Measurements from ENCODE around the gene DPP7. TPM values are rescaled to one million over a fixed set of nuclear protein-coding genes. Genes with fewer than 3 reads are reported as not detected.

Gene DPP7
- total RNA-seq, 1 donor from 2014 or later = 66.6 TPM

DNA sequence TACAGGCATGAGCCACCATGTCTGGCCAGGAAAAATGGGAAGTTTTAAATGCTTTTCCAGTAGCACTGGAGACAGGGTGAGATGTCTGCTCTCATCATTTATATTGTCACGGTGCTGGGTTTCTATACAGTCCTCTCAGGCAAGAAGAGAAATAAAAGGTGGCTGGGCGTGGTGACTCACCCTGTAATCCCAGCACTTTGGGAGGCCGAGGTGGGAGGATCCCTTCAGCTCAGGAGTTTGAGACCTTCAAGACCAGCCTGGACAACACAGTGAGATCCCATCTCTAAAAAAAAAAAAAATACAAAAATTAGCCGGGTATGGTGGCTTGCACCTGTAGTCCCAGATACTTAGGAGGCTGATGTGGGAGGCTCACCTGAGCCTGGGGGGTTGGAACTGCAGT, 19.7 kb upstream of the DPP7 start:
- H3K27me3 ChIP-seq (ENCODE audit: control insufficient read depth, insufficient read depth, low read length) = peaks cover 17% of the 10 kb centered on the region
- DNase-seq (ENCODE audit: low read depth) (no peak), FAIRE-seq (no peak)
- no peak for TF ChIP-seq CTCF (IDR thresholded peaks at IDR 0.05; ENCODE audit: insufficient read depth, low read length, severe bottlenecking)
- no peak overlapping the region for H3K4me3 ChIP-seq (ENCODE audit: low read depth, low read length)
- no peaks in the 10 kb centered on the region for H3K36me3 ChIP-seq (ENCODE audit: control insufficient read depth, insufficient read depth, low read length)

GRCh38 chr9:137130176-137130755, 15.7 kb upstream of the DPP7 start:
- Histone ChIP-seq H3K27me3 (ENCODE audit: control insufficient read depth, insufficient read depth, low read length) (no peaks in the 10 kb centered on the region), H3K36me3 (ENCODE audit: control insufficient read depth, insufficient read depth, low read length) (no peaks in the 10 kb centered on the region), H3K4me3 (ENCODE audit: low read depth, low read length) (peak overlapping the region; percentile 83)
- TF ChIP-seq CTCF (IDR thresholded peaks at IDR 0.05; ENCODE audit: insufficient read depth, low read length, severe bottlenecking) = no peak
- no peak for FAIRE-seq
- DNase-seq (ENCODE audit: low read depth) = no peak

DNA sequence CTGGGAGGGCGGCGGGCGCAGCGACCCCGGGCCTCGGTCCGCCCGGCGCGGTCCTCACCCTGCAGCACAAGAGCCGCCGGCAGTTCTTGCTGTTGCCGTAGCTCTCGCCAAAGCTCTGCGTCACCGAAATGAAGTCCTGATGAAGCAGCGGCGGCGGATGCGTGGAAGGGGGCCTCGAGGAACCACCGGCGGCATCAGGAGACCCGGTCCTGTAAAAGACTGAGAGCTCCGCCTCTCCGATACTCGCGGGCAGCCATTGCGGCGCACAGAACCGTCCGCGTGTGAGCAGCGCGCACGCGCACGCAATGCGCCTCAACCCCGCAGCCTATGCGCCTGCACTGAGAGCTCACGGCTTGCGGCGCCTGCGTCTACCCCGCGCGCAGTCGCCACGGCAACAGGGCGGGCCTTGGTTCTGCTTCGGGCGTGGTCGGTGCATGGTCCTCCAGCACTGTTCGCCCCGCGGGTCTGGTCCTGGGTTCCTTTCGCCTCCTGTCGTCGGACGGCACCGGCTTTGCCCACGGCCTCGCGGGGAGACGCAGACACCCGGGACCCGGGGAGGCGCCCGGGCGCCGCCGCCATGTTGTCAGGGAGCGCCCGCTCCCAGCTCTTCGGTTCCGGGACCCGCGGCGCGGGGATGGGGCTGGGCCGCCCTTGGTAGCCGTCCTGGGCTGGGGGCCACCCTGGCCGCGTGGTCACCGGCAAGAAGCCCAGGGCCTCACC, 15.1 kb upstream of the DPP7 start:
- Histone ChIP-seq H3K36me3 (ENCODE audit: control insufficient read depth, insufficient read depth, low read length) (no peaks in the 10 kb centered on the region), H3K27me3 (ENCODE audit: control insufficient read depth, insufficient read depth, low read length) (no peaks in the 10 kb centered on the region), H3K4me3 (ENCODE audit: low read depth, low read length) (peak overlapping the region; percentile 83)
- peak; percentile 82 for DNase-seq (ENCODE audit: low read depth)
- no peak for TF ChIP-seq CTCF (IDR thresholded peaks at IDR 0.05; ENCODE audit: insufficient read depth, low read length, severe bottlenecking)
- FAIRE-seq = no peak

DNA sequence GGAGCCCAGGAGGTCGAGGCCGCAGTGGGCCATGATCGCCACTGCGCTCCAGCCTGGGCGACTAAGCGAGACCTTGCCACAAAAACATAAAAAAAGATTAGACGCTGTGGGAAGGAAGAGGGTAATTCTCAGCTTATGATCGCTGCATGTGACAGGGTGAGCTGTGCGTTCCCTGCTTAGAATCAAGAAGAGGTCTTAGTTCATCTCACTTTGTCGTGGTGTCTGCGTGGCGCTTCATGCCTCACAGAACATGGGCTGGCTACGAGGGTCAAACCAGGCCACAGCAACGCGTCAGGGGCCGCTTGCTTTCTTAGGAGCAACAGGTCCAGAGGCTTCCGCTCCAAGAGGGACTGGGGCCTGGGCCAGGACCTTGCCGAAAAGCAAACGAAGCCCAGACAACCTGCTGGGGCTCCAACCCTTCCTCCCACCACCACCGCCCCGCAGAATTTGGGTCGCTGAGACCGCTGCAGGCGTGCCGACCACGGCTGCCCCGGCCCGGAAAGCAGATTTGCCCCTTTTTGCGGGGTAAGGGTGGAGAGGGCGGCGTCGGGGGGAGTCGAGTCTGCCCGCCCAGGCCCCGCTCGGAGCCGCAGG, 14.4 kb upstream of the DPP7 start:
- no peak for TF ChIP-seq CTCF (IDR thresholded peaks at IDR 0.05; ENCODE audit: insufficient read depth, low read length, severe bottlenecking)
- Histone ChIP-seq H3K36me3 (ENCODE audit: control insufficient read depth, insufficient read depth, low read length) (no peaks in the 10 kb centered on the region), H3K4me3 (ENCODE audit: low read depth, low read length) (peak overlapping the region; percentile 83), H3K27me3 (ENCODE audit: control insufficient read depth, insufficient read depth, low read length) (no peaks in the 10 kb centered on the region)
- DNase-seq (ENCODE audit: low read depth) (no peak), FAIRE-seq (no peak)

GRCh38 chr9:137128158-137128861, 13.8 kb upstream of the DPP7 start:
- Histone ChIP-seq H3K27me3 (ENCODE audit: control insufficient read depth, insufficient read depth, low read length) (no peaks in the 10 kb centered on the region), H3K36me3 (ENCODE audit: control insufficient read depth, insufficient read depth, low read length) (no peaks in the 10 kb centered on the region), H3K4me3 (ENCODE audit: low read depth, low read length) (peak overlapping the region; percentile 83)
- no peak for TF ChIP-seq CTCF (IDR thresholded peaks at IDR 0.05; ENCODE audit: insufficient read depth, low read length, severe bottlenecking)
- FAIRE-seq = no peak
- DNase-seq (ENCODE audit: low read depth) = no peak

Measured in bronchial epithelial cell (primary cell).